Stimulated activated CD4-positive, alpha-beta T cell treated with anti-CD3 and anti-CD28 coated beads, Interleukin-12 subunit alpha, Interleukin-12 subunit beta, amount 100 ng/mL, for 24 hours (primary cell): Measurements from ENCODE around the gene HTR7.

Experiments used
- DNase-seq, 2 experiments: peaks; one replicate each; pipeline ENCODE4 v3.0.0-alpha.2; 2020; ENCODE audit warnings: low read depth in 2 of 2

The HTR7 gene

GRCh38 chr10:90740265-90740664, 117.6 kb downstream of the HTR7 start:
- DNase-seq, result no peak

- DNase-seq, result no peak
Observed at GRCh38 chr10:90738885-90739284, 119.0 kb downstream of the HTR7 start.

DNA sequence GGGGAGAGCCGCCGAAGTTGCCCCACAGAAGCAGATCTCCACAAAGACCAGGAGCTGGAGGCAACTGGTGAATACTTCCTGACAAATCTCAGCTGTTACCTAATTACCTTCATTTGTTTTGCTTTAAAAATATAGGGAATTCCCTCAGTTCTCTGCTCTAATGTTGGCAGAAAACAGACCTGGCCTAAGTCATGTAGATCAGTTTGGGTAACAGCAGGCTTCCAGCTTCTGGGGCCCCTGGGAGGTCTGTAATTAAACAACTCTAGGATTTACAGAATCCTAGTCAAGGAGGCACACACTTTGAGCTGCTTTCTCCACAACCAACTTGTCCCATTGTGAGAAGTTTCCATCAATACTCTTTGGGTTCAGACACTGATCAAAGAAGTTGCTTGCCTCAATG, 123.4 kb downstream of the HTR7 start:
- DNase-seq, result no peak

DNA sequence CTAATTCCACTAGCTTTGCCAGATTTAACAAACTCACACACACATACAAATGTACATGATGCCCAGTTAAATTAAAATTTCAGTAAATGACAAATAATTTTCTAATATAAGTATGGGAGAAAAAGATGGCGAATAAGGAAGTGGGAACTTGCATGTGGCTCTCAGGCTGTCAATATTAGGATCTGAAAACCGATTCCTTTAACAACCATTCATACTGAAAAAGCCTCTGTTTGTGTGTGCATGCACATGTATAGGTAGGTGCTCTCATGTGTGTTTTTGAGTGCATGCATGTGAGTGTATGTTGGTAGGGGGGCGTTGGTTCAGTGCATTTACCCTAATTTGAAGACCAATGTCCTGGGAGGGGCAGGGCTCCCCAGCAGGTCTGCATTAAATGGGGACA, 125.3 kb downstream of the HTR7 start:
- no peak for DNase-seq

DNA sequence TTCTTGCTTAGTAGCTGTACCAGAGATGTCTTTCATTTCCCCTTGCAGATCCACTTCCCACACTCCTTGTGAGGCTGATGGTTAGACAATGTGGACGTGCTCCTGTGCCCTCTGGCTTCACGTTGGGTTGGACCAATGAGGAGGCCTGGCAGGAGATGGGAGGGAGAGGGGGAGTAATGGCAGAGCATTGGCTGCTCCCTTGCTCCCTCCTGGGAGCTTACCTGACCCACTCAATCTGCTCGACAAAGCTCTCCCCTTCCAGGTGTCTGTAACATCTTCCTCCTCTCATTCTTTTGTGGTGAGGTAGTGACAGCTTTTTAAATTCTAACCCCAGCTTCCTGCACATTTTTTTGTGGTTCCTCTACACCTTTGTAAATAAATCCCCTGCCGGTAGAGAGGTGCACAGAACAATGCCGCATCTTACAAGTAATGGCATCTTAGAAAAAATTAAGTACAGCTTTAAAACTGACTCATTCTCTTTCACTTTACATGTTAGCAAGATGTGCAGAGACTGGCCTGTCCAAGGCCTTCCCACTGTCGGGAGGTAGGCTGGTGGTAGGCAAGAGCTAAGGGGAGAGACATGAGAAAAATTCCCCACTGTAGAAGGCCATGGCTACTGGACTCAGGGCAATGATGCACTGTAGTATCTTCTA, 134.3 kb downstream of the HTR7 start:
- no peak for DNase-seq

DNA sequence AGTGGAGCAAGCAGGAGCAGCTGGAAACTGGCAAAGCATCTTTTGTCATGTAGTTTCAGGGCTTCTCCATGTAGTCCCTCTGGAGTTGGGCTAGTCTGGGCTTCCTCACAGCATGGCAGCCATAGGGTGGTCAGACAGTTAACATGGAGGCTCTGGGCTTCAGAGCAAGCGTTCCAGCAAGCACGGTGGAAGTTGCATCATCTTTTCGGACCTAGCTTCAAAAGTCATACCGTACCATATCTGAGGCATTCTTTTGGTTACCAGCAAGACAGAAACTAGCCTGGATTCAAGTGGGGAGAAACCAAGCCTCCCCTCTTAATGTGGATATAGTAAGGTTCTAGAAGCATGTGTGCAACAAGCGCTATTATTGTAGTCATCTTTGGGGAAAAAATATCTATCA, 135.0 kb downstream of the HTR7 start:
- no peak for DNase-seq

- DNase-seq, result no peak
Observed at GRCh38 chr10:90718182-90718581, 139.7 kb downstream of the HTR7 start.

DNA sequence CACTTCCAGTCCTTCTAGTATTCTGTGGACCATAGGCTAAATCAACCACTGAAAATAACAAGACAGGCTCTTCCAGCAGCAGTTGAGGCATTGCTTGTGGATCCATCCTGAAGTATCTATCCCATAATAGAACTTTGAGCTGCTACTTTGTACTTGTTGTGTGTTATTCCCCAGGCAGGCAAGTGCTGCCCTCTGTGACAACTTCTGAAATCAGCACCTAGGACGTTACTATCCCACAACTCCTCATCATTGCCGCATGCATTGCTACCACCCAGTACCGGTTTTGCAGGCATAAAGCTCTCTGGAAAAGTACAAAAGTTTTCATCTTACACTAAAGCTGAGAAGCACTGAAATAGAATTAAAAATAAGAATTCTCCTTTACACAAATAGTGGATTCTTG, 145.3 kb downstream of the HTR7 start:
- no peak for DNase-seq

- no peak for DNase-seq
Observed at GRCh38 chr10:90709727-90710126, 148.1 kb downstream of the HTR7 start.

GRCh38 chr10:90707657-90708056, 150.2 kb downstream of the HTR7 start:
- DNase-seq, result no peak

DNA sequence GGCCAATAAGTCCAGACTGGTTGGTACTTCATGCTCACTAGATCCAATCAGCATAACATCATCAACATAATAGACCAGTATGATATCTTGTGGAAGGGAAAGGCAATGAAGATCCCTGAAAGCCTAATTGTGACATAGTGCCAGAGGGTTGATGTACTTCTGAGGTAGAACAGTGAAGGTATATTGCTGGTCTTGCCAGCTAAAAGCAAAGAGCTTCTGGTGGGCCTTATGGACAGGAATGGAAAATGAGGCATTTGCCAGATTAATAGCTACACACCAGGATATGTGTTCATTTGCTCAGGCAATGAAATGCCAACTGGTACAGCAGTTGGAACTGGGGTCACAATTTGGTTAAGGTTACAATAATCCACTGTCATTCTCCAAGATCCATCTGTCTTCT, 156.4 kb downstream of the HTR7 start:
- no peak for DNase-seq

DNA sequence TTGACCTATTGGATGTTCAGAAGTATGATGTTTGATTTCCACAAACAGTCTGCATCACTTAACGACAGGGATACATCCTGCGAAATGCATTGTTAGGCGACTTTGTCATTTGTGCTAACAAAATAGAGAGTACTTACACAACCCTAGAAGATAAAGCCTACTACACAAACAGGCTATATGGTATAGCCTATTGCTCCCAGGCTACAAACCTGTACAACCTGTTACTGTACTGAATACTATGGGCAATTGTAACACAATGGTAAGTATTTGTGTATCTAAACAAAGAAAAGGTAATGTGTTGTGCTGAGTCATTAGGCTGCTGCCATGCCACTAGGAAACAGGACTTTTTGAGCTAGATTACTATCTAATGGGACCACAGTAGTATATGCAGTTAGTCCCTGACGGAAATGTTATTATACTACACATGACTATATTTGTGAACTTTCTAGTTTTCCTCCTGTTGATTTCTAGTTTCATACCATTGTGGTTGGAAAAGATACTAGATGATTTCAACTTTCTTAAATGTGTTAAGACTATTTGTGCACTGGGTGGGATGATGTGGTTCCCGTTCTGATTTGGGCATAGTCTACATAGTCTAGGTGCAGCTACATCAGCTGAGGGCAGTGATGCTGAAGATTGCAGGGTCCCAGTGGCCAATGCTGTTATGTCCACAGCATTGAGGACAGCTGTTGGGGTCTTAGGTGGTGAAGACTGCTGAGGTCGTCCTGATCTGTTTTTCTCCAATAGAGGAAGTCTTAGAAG, 161.7 kb downstream of the HTR7 start:
- DNase-seq, result no peak
